IPS-18a (cell line): ENCODE results near the gene CXXC5.

Experiments
- H3K27ac ChIP-seq: one replicate; pipeline ENCODE4 v1.5.1; 2013; ENCODE audit warnings: low read length
- H3K27me3 ChIP-seq: one replicate; pipeline ENCODE4 v1.6.1; 2013; ENCODE audit warnings: mild to moderate bottlenecking, low read length; ENCODE audit not compliant: control insufficient read depth, insufficient read depth
- H3K36me3 ChIP-seq: one replicate; pipeline ENCODE4 v1.6.1; 2013; ENCODE audit warnings: low read depth, low read length; ENCODE audit not compliant: control insufficient read depth
- H3K4me1 ChIP-seq: one replicate; pipeline ENCODE4 v1.6.1; 2013; ENCODE audit warnings: low read depth, low read length; ENCODE audit not compliant: control insufficient read depth
- H3K4me3 ChIP-seq: one replicate; pipeline ENCODE4 v1.5.1; 2013; ENCODE audit warnings: low read length
- H3K9ac ChIP-seq: one replicate; pipeline ENCODE4 v1.6.1; 2013; ENCODE audit warnings: mild to moderate bottlenecking, low read length, moderate library complexity
- H3K9me3 ChIP-seq: one replicate; pipeline ENCODE4 v1.6.1; 2013; ENCODE audit warnings: low read depth, low read length; ENCODE audit not compliant: control insufficient read depth

The CXXC5 gene

DNA sequence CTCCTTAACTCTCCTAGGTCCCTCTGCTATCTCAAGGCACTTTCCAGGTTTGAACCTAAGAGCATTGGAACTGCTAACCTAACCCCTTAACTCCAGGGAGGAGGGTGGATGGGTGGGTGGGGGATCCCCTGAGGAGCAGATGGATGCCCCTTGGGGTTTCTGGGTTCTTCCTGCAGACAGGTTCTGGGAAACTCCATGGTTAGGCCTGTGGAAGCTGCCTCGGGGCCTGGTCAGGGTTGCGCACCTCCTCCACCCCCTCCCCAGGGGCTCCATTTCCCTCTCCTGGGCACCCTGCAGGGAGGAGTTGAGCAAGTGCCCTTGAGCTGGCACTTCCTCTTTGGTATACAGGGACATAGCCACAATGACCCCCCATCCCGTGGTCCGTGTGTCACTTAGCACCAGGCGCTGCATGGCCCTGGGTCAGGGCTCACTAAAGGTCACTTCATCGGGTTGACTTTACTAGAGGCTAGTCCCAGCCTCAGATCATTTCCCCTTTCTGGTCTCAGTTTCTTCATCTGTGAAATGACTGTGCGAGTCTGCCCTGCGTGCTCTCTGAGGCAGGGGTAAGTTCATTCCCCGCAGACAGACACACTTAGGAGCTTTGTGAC lies 16.0 kb downstream of the CXXC5 start:
- no peak overlapping the region for H3K27ac ChIP-seq
- peaks cover 20% of the 10 kb centered on the region for H3K4me1 ChIP-seq
- H3K27me3 ChIP-seq = no peaks in the 10 kb centered on the region
- H3K9me3 ChIP-seq = no peaks in the 10 kb centered on the region
- H3K9ac ChIP-seq = no peak overlapping the region
- no peaks in the 10 kb centered on the region for H3K36me3 ChIP-seq
- no peak overlapping the region for H3K4me3 ChIP-seq

DNA sequence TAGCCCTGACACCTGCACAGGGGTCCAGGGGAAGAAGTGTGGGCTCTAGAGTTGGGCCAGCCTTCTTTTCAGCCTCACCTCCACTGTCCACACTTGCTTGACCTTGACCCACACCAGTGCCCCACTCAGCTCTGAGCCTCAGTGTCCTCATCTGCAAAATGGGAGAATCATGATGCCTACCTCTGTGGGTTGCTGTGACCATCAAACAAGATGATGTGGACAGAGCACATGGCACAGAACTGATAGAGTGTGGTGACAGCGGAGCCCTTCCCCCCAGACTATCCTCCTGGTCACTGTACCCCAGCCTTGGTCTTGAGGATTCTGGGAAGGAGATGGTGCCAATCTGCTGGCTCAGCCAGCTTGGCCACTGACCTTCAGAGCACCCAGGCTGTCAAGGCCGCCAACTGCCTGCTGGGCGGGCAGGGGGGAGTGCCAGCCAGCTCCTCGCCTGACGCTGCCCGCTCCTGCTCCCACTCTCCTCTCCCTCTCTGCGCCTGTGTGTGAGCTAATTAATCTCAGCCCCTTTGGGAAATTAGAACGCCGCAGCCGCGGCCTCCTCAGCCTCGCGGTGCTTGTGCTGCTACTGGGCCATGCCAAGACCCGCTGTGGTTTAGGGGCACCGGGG lies 16.7 kb downstream of the CXXC5 start:
- H3K36me3 ChIP-seq = no peaks in the 10 kb centered on the region
- no peak overlapping the region for H3K9ac ChIP-seq
- H3K4me1 ChIP-seq = peaks cover 16% of the 10 kb centered on the region

DNA sequence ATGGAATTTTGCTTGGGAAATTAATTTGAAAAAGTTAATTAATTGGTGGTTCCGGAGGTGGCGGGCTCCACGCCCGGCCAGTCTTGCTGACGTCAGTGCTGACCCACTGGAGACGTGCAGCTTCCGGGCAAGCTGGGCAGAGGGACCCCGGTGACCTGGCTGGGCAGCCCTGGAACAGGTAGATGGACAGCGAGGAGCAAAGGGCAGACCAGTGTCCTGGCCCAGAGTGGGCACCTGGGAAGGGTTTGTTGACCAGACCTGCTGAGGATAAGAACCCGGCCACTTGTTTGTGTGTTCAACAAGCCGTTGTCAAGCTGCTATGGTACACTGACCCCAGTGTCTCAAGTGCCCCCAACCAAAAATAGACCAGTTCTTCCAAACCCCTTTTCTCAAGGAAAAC lies 17.5 kb downstream of the CXXC5 start:
- Histone ChIP-seq H3K27me3 (no peaks in the 10 kb centered on the region), H3K9ac (no peak overlapping the region), H3K36me3 (no peaks in the 10 kb centered on the region), H3K9me3 (no peaks in the 10 kb centered on the region), H3K4me3 (no peak overlapping the region), H3K27ac (no peak overlapping the region), H3K4me1 (peaks cover 16% of the 10 kb centered on the region)

More for the DNA sequence above, 16.7 kb downstream of the CXXC5 start:
- H3K4me3 ChIP-seq = no peak overlapping the region
- H3K9me3 ChIP-seq = no peaks in the 10 kb centered on the region
- H3K27ac ChIP-seq = no peak overlapping the region
- no peaks in the 10 kb centered on the region for H3K27me3 ChIP-seq

DNA sequence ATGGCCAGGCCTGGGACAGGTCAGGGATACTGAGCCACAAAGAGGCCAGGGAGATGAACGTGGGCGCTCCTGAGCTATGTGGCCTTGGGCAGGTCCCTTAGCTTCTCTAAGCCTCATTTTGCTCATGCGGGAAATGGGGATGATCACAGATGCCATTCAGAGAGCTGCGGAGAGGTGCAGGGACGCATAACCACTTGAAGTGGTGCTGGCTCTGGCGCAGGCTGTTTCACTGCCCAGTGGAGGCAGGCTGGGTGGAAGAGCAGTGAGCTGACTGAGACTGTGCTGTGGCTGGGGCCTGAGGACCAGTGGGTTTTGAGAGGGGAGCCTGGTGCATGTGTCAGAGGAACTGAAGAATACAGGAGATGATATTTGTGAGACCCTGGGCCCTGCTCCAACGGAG lies 18.4 kb downstream of the CXXC5 start:
- Histone ChIP-seq H3K36me3 (no peaks in the 10 kb centered on the region), H3K27ac (no peak overlapping the region), H3K4me3 (no peak overlapping the region), H3K9ac (no peak overlapping the region), H3K4me1 (peaks cover 23% of the 10 kb centered on the region), H3K9me3 (no peaks in the 10 kb centered on the region), H3K27me3 (no peaks in the 10 kb centered on the region)

DNA sequence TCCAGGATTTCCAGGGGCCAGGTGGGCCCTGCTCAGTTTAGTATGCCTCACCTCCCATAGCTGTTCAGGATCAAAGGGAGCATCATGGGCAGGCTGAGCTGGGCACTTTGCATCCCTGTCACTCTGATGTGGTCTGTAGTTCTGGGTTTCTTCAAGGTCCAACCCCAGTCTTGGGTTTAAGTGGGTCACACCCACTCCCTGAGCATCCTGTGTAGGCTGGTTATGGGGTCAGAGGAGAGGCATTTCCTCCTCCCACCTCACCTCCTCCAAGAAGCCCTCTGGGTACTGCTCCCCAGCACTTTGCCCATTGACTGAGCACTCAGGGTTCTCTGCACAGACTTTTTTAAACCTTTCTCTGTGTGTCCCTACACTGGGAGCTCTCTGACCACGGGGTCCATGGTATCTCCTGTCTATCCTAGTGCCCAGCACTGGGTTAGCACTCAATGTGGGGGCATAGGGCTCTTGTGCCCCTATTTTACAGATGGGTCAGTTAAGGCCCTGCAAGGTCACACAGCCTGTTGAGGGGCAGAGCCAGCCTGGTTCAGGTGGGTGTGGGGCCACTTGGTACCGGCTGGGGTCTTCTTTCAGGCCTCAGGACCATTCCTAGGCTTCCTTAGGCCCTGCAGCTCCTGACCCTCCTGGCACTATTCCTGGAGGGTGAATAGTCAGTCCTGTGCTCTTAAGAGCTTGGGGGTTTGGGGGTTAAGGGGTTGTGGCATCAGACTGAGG lies 19.0 kb downstream of the CXXC5 start:
- H3K4me3 ChIP-seq = no peak overlapping the region
- H3K9ac ChIP-seq = no peak overlapping the region
- H3K27me3 ChIP-seq = no peaks in the 10 kb centered on the region
- peaks cover 25% of the 10 kb centered on the region for H3K4me1 ChIP-seq
- no peaks in the 10 kb centered on the region for H3K36me3 ChIP-seq
- no peak overlapping the region for H3K27ac ChIP-seq
- H3K9me3 ChIP-seq = no peaks in the 10 kb centered on the region

DNA sequence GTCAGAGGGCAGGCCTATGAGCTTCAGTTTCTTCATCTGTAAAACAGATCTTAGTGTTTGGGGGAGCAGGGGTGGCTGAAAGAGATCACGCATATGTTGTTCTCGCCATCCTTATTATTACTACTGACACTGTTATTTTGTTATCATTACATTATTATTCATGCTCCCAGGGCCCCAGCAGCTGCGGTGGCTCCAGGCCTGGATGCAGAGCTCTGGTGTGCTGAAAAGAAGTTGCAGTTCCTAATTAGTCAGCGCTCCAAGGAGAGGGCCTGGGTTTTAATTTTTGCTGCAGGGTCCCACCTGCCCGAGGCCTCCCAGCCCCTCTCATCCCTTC lies 19.5 kb downstream of the CXXC5 start:
- no peaks in the 10 kb centered on the region for H3K36me3 ChIP-seq
- H3K4me3 ChIP-seq = no peak overlapping the region
- H3K4me1 ChIP-seq = peaks cover 25% of the 10 kb centered on the region
- no peak overlapping the region for H3K27ac ChIP-seq
- H3K27me3 ChIP-seq = no peaks in the 10 kb centered on the region
- H3K9me3 ChIP-seq = no peaks in the 10 kb centered on the region
- no peak overlapping the region for H3K9ac ChIP-seq

DNA sequence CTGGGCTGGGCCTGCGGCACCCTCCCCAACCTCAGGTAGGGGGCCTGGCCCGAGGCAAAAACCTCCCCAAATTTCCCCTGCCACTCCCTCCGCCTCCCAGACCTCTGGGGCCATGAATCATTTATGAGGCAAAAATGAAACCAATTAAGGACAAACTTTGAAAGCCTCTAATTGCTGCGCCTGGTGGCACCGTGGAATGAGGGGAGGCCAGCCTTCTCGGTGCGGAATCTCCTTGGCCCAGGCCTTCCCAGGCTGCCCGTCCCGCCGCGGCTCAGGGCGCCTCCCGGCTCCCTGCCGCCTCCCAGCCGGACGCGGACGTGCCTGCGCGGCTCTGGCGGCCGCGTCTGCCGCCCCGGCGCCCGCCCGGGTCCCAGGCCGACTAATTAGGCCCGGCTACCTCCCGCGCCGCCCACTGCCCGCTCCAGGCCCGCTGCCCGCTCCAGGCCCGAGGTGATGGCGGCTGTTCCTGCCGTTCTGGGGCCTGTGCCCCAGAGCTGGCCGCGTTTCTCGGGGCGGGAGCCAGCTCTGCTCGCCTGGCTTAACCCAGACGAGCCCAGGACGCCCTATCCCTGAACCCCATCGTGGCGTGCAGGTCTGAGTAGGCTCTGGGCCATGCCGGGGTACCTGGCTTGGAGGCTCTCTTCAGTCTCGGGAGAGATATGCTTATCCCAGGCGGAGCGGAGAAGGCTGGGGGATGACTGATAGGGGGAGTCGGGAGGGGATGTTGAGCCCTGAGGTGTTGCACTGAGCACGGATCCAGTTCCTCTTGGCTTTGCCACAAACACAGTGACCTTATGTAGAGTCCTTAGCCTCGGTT lies 20.1 kb downstream of the CXXC5 start:
- H3K36me3 ChIP-seq = no peaks in the 10 kb centered on the region
- peaks cover 25% of the 10 kb centered on the region for H3K4me1 ChIP-seq
- no peaks in the 10 kb centered on the region for H3K9me3 ChIP-seq
- H3K9ac ChIP-seq = no peak overlapping the region
- H3K27ac ChIP-seq = no peak overlapping the region
- no peak overlapping the region for H3K4me3 ChIP-seq
- H3K27me3 ChIP-seq = no peaks in the 10 kb centered on the region

DNA sequence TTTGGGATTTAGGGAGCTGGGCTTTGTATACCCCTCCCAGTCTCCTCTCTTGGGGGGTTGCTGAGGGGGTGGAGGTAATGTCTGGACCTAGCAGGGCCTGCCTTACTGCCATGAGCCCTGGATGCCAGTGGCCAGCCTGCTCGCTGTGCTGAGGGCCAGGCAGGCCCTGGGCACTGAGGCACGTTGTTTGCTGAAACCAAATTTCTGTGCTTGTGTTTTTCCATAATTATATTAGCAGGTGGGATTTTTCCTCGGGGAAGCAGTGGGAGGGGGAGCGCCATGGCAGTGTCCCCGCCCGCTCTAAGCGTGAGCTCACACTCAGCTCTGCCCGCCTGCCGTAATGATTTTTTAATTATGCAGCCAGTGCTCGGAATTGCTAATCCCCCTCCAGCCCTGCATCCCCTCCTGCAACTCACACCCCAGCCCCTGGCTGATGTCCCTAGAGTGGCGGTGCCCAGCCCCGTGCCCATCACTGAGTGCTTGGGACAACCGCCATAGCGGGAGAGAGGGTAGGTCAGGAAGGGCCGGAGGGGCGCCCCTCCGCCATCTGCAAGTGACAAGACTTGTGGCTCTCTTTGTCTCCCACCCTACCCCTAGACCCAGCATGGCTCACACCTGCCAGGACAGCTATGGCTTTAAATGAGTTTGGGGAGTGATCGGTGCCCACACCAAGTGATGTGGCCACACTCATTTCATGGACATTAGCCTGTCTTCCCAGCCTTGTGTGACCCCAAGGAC lies 20.9 kb downstream of the CXXC5 start:
- no peaks in the 10 kb centered on the region for H3K27me3 ChIP-seq
- H3K9ac ChIP-seq = no peak overlapping the region
- no peak overlapping the region for H3K4me3 ChIP-seq
- H3K9me3 ChIP-seq = no peaks in the 10 kb centered on the region
- H3K4me1 ChIP-seq = peaks cover 20% of the 10 kb centered on the region
- H3K36me3 ChIP-seq = no peaks in the 10 kb centered on the region
- H3K27ac ChIP-seq = no peak overlapping the region

DNA sequence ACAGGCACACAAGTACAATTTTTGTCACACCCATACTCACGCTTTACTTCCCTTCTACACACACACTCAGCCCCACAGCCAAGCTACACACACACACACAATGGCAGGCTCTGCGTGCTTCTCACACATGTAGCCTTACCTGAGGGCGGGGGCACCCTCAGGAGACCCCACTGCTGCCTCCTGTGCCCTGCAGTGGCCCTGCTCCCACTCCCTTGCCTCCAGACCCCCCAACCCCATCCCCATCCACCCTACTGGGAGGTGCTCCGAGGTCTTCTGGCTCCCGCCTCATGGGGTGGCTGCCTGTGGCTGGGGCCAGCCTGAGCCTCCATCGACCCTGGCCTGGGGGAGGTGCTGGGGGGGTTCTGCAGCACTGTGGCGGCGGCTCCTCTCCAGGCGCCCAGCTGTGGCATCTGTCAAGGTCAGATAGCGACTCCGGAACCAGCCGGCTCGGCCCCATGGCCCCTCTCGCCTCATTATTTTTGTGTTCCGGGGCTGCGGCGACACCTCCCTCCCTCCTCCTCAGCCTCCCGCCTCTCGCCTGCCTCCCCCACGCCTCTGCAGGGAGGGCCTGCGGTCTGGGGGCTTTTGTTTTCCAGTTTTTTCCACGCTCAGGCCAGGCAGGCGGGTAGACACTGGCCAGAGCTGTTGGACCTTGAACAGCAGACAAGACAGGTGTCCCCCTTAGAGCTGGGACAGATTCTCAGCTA lies 21.7 kb downstream of the CXXC5 start:
- no peaks in the 10 kb centered on the region for H3K9me3 ChIP-seq
- peaks cover 20% of the 10 kb centered on the region for H3K4me1 ChIP-seq
- no peaks in the 10 kb centered on the region for H3K27me3 ChIP-seq
- no peaks in the 10 kb centered on the region for H3K36me3 ChIP-seq
- H3K4me3 ChIP-seq = no peak overlapping the region
- no peak overlapping the region for H3K27ac ChIP-seq
- no peak overlapping the region for H3K9ac ChIP-seq

DNA sequence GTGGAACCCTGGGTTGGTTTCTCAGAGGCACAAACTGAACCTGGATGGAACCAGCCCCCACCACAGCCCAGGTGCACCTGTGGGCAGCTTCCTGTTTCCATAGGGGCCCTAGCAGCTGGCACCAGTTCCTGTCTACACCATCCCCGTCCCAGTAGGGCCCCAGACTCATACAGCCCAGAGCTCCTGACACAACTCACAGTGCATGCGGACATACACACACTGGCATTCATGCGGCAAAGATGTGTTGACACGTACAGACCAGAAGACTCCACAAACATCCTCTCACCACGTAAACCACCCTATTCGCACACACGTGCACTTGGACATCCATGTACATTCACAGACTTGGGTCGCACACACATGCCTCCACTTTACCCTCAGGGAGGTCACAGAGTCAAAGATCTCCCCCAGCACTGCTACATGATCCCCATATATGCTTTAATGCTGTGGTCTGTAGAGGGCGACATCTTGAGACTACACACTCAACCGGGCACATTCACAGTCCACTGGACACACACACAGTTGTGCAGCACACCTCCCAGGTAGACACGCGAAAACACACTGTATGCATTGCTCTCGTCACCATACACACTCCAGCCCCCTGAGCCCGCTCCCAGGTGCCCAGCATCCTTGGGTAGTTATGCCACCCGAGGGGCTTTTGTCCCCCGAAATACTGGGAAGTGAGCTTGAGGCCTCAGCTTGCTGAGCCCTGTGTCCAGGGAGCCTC lies 22.4 kb downstream of the CXXC5 start:
- H3K4me3 ChIP-seq = no peak overlapping the region
- H3K9me3 ChIP-seq = no peaks in the 10 kb centered on the region
- H3K36me3 ChIP-seq = no peaks in the 10 kb centered on the region
- H3K27ac ChIP-seq = no peak overlapping the region
- H3K27me3 ChIP-seq = no peaks in the 10 kb centered on the region
- peaks cover 20% of the 10 kb centered on the region for H3K4me1 ChIP-seq
- no peak overlapping the region for H3K9ac ChIP-seq
